IMR-90 (cell line): ENCODE data around the gene CYP11A1. TPM values are rescaled to one million over a fixed set of nuclear protein-coding genes. Genes with fewer than 3 reads are reported as not detected.

ENCODE experiments used
- ATAC-seq: fragments of 200-7000 bp; cut with Tn5 transposase; 2 replicates; pipeline ENCODE4 v1.9.1; 2020; ENCODE audit warnings: low read depth, mild to moderate bottlenecking, moderate library complexity
- BruUV-seq: library from RNA; stranded (reverse); fragments of 400-500 nt; replicated peaks from 2 replicates; lab custom pipeline; 2021; lab: Mats Ljungman, UMichigan
- CTCF ChIA-PET: fragments of 300-600 bp; formaldehyde crosslinking; extraction: SDS; loops from one replicate; lab custom pipeline; 2021; ENCODE audit warnings: antibody characterized with exemption; lab: Yijun Ruan, JAX
- POLR2A ChIA-PET: fragments of 300-600 bp; sonication (Branson Sonifier 250); formaldehyde crosslinking; loops from one replicate; lab custom pipeline; 2022; ENCODE audit warnings: antibody characterized with exemption; ENCODE audit not compliant: unreplicated experiment; lab: Charles Lee
- DNase-seq: peaks from one replicate; pipeline ENCODE4 v3.0.0; 2013
- H2AFZ ChIP-seq: replicated peaks from 2 replicates; pipeline ENCODE3; 2013; ENCODE audit warnings: low read length, mild to moderate bottlenecking; ENCODE audit not compliant: poor library complexity
- H2AK5ac ChIP-seq: 2 replicates; pipeline ENCODE4 v1.6.1; 2013; ENCODE audit warnings: low read depth, low read length, inconsistent platforms
- H2AK9ac ChIP-seq: replicated peaks from 2 replicates; pipeline ENCODE3; 2013; ENCODE audit warnings: mild to moderate bottlenecking, low read depth, low read length, moderate library complexity; ENCODE audit not compliant: poor library complexity
- H2BK120ac ChIP-seq: 2 replicates; pipeline ENCODE4 v1.6.1; 2013; ENCODE audit warnings: low read depth, low read length, inconsistent platforms
- H2BK15ac ChIP-seq: 3 replicates; pipeline ENCODE4 v1.6.1; 2013; ENCODE audit warnings: low read depth, low read length, inconsistent platforms
- H2BK20ac ChIP-seq: 2 replicates; pipeline ENCODE4 v1.6.1; 2013; ENCODE audit warnings: low read depth, mild to moderate bottlenecking, inconsistent platforms, low read length, moderate library complexity
- H2BK5ac ChIP-seq: 2 replicates; pipeline ENCODE4 v1.6.1; 2013; ENCODE audit warnings: mild to moderate bottlenecking, low read depth, low read length, inconsistent platforms; ENCODE audit not compliant: poor library complexity, severe bottlenecking
- H3K14ac ChIP-seq: replicated peaks from 2 replicates; pipeline ENCODE4 v1.6.1; 2013; ENCODE audit warnings: low read depth, low read length, inconsistent platforms
- H3K18ac ChIP-seq: 2 replicates; pipeline ENCODE4 v1.6.1; 2013; ENCODE audit warnings: low read depth, low read length, control low read depth
- H3K23ac ChIP-seq: 2 replicates; pipeline ENCODE4 v1.6.1; 2013; ENCODE audit warnings: low read depth, low read length, inconsistent platforms
- H3K27ac ChIP-seq: 2 replicates; pipeline ENCODE4 v1.5.1; 2013; ENCODE audit warnings: mild to moderate bottlenecking, control low read depth, low read length; ENCODE audit not compliant: insufficient read depth
- H3K27me3 ChIP-seq: 2 replicates; pipeline ENCODE4 v1.6.1; 2013; ENCODE audit warnings: low read length; ENCODE audit not compliant: control insufficient read depth, insufficient read depth
- H3K36me3 ChIP-seq: 2 replicates; pipeline ENCODE4 v1.6.1; 2013; ENCODE audit warnings: low read length, mixed read lengths; ENCODE audit not compliant: control insufficient read depth, insufficient read depth
- H3K4ac ChIP-seq: 2 replicates; pipeline ENCODE4 v1.6.1; 2013; ENCODE audit warnings: low read depth, low read length, inconsistent platforms
- H3K4me1 ChIP-seq: 2 replicates; pipeline ENCODE4 v1.6.1; 2013; ENCODE audit warnings: low read length, mixed read lengths; ENCODE audit not compliant: control insufficient read depth, insufficient read depth
- H3K4me2 ChIP-seq: 2 replicates; pipeline ENCODE4 v1.6.1; 2013; ENCODE audit warnings: low read depth, mild to moderate bottlenecking, control low read depth, low read length, moderate library complexity
- H3K4me3 ChIP-seq: 2 replicates; pipeline ENCODE4 v1.5.1; 2013; ENCODE audit warnings: low read depth, mild to moderate bottlenecking, control low read depth, low read length, moderate library complexity; ENCODE audit not compliant: insufficient read depth
- H3K56ac ChIP-seq: 2 replicates; pipeline ENCODE4 v1.6.1; 2013; ENCODE audit warnings: low read length, inconsistent platforms; ENCODE audit not compliant: insufficient read depth; ENCODE audit errors: extremely low read depth
- H3K79me1 ChIP-seq, 2 experiments: 2 replicates each; pipeline ENCODE4 v1.6.1; 2013; ENCODE audit warnings: low read length in 2 of 2, inconsistent platforms in 1 of 2, low read depth in 1 of 2
- H3K9ac ChIP-seq: 2 replicates; pipeline ENCODE4 v1.6.1; 2013; ENCODE audit warnings: low read depth, low read length, control low read depth
- H3K9me1 ChIP-seq: 2 replicates; pipeline ENCODE4 v1.6.1; 2013; ENCODE audit warnings: low read length, inconsistent platforms; ENCODE audit not compliant: insufficient read depth
- H3K9me3 ChIP-seq: 2 replicates; pipeline ENCODE4 v1.6.1; 2013; ENCODE audit warnings: low read length; ENCODE audit not compliant: control insufficient read depth, insufficient read depth
- H4K20me1 ChIP-seq: 2 replicates; pipeline ENCODE4 v1.6.1; 2013; ENCODE audit warnings: low read length, inconsistent platforms; ENCODE audit not compliant: insufficient read depth
- H4K5ac ChIP-seq: 2 replicates; pipeline ENCODE4 v1.6.1; 2013; ENCODE audit warnings: mild to moderate bottlenecking, low read depth, low read length, control low read depth
- H4K8ac ChIP-seq, 2 experiments: 2 replicates each; pipeline ENCODE4 v1.6.1; 2013; ENCODE audit warnings: low read depth in 2 of 2, low read length in 2 of 2, control low read depth in 1 of 2, inconsistent platforms in 1 of 2
- H4K91ac ChIP-seq: 2 replicates; pipeline ENCODE4 v1.6.1; 2013; ENCODE audit warnings: low read depth, low read length, inconsistent platforms; ENCODE audit not compliant: insufficient read depth
- BHLHE40 ChIP-seq: fragments of 150-350 bp; IDR thresholded peaks from 2 replicates; pipeline ENCODE4 v1.6.1; 2016; ENCODE audit warnings: mild to moderate bottlenecking, low read depth, low read length
- CEBPB ChIP-seq: IDR thresholded peaks from 2 replicates; pipeline ENCODE4 v1.6.1; 2012; ENCODE audit warnings: low read depth, low read length, improper control_type of control experiment
- CHD1 ChIP-seq: IDR thresholded peaks from 2 replicates; pipeline ENCODE4 v1.6.1; 2012; ENCODE audit warnings: low read depth, low read length, improper control_type of control experiment
- FOS ChIP-seq: fragments of 150-350 bp; IDR thresholded peaks from 2 replicates; pipeline ENCODE4 v1.6.1; 2016; ENCODE audit warnings: low read depth, low read length
- MAFK ChIP-seq: IDR thresholded peaks from 2 replicates; pipeline ENCODE4 v1.6.1; 2012; ENCODE audit warnings: low read depth, low read length, improper control_type of control experiment
- MAZ ChIP-seq: IDR thresholded peaks from 2 replicates; pipeline ENCODE4 v1.6.1; 2012; ENCODE audit warnings: low read depth, mild to moderate bottlenecking, low read length, improper control_type of control experiment, moderate library complexity, borderline replicate concordance
- MXI1 ChIP-seq: IDR thresholded peaks from 2 replicates; pipeline ENCODE4 v1.6.1; 2012; ENCODE audit warnings: low read depth, mild to moderate bottlenecking, low read length, moderate library complexity, borderline replicate concordance
- NFE2L2 ChIP-seq: fragments of 150-350 bp; IDR thresholded peaks from 2 replicates; pipeline ENCODE4 v1.6.1; 2016; ENCODE audit warnings: low read depth, mild to moderate bottlenecking, low read length
- POLR2A ChIP-seq: IDR thresholded peaks from 2 replicates; pipeline ENCODE4 v1.6.1; 2012; ENCODE audit warnings: mild to moderate bottlenecking, low read depth, low read length
- RAD21 ChIP-seq: IDR thresholded peaks from 2 replicates; pipeline ENCODE4 v1.6.1; 2012; ENCODE audit warnings: low read length, improper control_type of control experiment
- RCOR1 ChIP-seq: IDR thresholded peaks from 2 replicates; pipeline ENCODE4 v1.6.1; 2012; ENCODE audit warnings: mild to moderate bottlenecking, low read length, improper control_type of control experiment; ENCODE audit not compliant: insufficient replicate concordance
- RFX5 ChIP-seq: IDR thresholded peaks from 2 replicates; pipeline ENCODE4 v1.8.0; 2012; ENCODE audit warnings: low read depth, mild to moderate bottlenecking, low read length, moderate library complexity
- SMC3 ChIP-seq: fragments of 150-350 bp; IDR thresholded peaks from 2 replicates; pipeline ENCODE4 v1.6.1; 2016; ENCODE audit warnings: low read depth, mild to moderate bottlenecking, antibody characterized with exemption, low read length, moderate library complexity
- WGBS, 2 experiments: methylation state at CpG; one replicate each; pipeline versions ENCODE4 v1.1.5 to v1.1.7; 2013; ENCODE audit warnings: missing lambda C conversion rate in 2 of 2; ENCODE audit not compliant: insufficient read length in 1 of 2; ENCODE audit errors: extremely low coverage in 2 of 2; 5-methylcytosine and 5-hydroxymethylcytosine counted together
- dilution Hi-C: fragments of 300-500 bp; cut with HindIII; formaldehyde crosslinking; loops from one replicate; pipeline ENCODE4 v1.14.3; 2018; ENCODE audit warnings: low sequenced_read_pairs; ENCODE audit not compliant: unreplicated experiment
- in situ Hi-C: fragments of 300-500 bp; cut with MboI; formaldehyde crosslinking; loops from 3 replicates; pipeline ENCODE4 v1.14.3; 2019; ENCODE audit warnings: low sequenced_read_pairs, inconsistent platforms, mixed read lengths
- intact Hi-C: fragments of 100-400 bp; cut with micrococcal nuclease; formaldehyde crosslinking; loops from 2 replicates; pipeline ENCODE4 v1.10.0; 2022
- polyA plus RNA-seq, 3 experiments: library from polyadenylated mRNA; depleted of rRNA; stranded (reverse); fragments of >200 nt; gene quantifications; 2 replicates each; pipeline ENCODE4 v1.2.3, GENCODE V29; 2012; ENCODE audit warnings: low replicate concordance in 1 of 3
- total RNA-seq: library from RNA; depleted of rRNA; stranded (reverse); fragments of >200 nt; gene quantifications from 2 replicates; pipeline ENCODE4 v1.2.3, GENCODE V29; 2012
- TF ChIP-seq, protein P1 (sequence below): fragments of 150-350 bp; IDR thresholded peaks from 2 replicates; pipeline ENCODE4 v1.6.1; 2017; ENCODE audit warnings: mild to moderate bottlenecking, antibody characterized with exemption, low read length, low read depth
- TF ChIP-seq, protein P2 (sequence below): fragments of 150-350 bp; IDR thresholded peaks from 2 replicates; pipeline ENCODE4 v1.6.1; 2016; ENCODE audit warnings: low read depth, mild to moderate bottlenecking, low read length, moderate library complexity, borderline replicate concordance
- TF ChIP-seq, protein P3 (sequence below): conservative IDR thresholded peaks from 2 replicates; pipeline ENCODE4 v1.5.1; 2012; ENCODE audit warnings: mild to moderate bottlenecking, low read depth, low read length, improper control_type of control experiment

Gene CYP11A1
- total and polyA plus RNA-seq, 2 of the 4 experiments (the other 2 are of a cell fraction): 0.18 to 0.50 TPM

GRCh38 chr15:74293021-74293810 lies 74.2 kb downstream of the CYP11A1 start:
- dilution Hi-C loops (no loop called here), in situ Hi-C loops (no loop called here), intact Hi-C loops (no loop called here)
- Histone ChIP-seq H2AK5ac (no peak overlapping the region), H2AFZ (no peak overlapping the region), H3K4me2 (no peak overlapping the region), H3K27me3 (peaks cover 31% of the 10 kb centered on the region), H3K36me3 (no peaks in the 10 kb centered on the region), H3K79me1 (no peaks in the 10 kb centered on the region), H3K18ac (no peak overlapping the region), H2BK120ac (no peak overlapping the region), H2BK20ac (no peak overlapping the region), H4K8ac (no peak overlapping the region), H3K4ac (no peak overlapping the region), H2BK5ac (no peak overlapping the region), H3K4me1 (no peaks in the 10 kb centered on the region), H3K27ac (no peak overlapping the region), H4K5ac (no peak overlapping the region), H3K9ac (no peak overlapping the region), H3K4me3 (no peak overlapping the region), H2AK9ac (no peak overlapping the region), H3K56ac (no peak overlapping the region), H3K9me1 (no peaks in the 10 kb centered on the region), H3K14ac (no peak overlapping the region), H2BK15ac (no peak overlapping the region), H4K20me1 (no peaks in the 10 kb centered on the region), H3K23ac (no peak overlapping the region), H3K9me3 (no peaks in the 10 kb centered on the region), H4K91ac (no peak overlapping the region)
- TF ChIP-seq, protein P1, sequence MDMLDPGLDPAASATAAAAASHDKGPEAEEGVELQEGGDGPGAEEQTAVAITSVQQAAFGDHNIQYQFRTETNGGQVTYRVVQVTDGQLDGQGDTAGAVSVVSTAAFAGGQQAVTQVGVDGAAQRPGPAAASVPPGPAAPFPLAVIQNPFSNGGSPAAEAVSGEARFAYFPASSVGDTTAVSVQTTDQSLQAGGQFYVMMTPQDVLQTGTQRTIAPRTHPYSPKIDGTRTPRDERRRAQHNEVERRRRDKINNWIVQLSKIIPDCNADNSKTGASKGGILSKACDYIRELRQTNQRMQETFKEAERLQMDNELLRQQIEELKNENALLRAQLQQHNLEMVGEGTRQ: no peak
- TF ChIP-seq POLR2A (no peak), MAZ (no peak), RCOR1 (no peak), FOS (no peak), BHLHE40 (no peak), CHD1 (no peak), MAFK (no peak), NFE2L2 (no peak), RFX5 (no peak), MXI1 (no peak), SMC3 (no peak), RAD21 (no peak), CEBPB (no peak)
- TF ChIP-seq, protein P2, sequence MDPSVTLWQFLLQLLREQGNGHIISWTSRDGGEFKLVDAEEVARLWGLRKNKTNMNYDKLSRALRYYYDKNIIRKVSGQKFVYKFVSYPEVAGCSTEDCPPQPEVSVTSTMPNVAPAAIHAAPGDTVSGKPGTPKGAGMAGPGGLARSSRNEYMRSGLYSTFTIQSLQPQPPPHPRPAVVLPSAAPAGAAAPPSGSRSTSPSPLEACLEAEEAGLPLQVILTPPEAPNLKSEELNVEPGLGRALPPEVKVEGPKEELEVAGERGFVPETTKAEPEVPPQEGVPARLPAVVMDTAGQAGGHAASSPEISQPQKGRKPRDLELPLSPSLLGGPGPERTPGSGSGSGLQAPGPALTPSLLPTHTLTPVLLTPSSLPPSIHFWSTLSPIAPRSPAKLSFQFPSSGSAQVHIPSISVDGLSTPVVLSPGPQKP: no peak
- TF ChIP-seq, protein P3, sequence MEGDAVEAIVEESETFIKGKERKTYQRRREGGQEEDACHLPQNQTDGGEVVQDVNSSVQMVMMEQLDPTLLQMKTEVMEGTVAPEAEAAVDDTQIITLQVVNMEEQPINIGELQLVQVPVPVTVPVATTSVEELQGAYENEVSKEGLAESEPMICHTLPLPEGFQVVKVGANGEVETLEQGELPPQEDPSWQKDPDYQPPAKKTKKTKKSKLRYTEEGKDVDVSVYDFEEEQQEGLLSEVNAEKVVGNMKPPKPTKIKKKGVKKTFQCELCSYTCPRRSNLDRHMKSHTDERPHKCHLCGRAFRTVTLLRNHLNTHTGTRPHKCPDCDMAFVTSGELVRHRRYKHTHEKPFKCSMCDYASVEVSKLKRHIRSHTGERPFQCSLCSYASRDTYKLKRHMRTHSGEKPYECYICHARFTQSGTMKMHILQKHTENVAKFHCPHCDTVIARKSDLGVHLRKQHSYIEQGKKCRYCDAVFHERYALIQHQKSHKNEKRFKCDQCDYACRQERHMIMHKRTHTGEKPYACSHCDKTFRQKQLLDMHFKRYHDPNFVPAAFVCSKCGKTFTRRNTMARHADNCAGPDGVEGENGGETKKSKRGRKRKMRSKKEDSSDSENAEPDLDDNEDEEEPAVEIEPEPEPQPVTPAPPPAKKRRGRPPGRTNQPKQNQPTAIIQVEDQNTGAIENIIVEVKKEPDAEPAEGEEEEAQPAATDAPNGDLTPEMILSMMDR: no peak
- ATAC-seq (no peak), DNase-seq (no peak)
- CTCF ChIA-PET: no interaction called here
- WGBS, 2 experiments: 33% methylated on average over 1 of the region's 3 CpGs; no CpG with 5 or more reads in 1 of the 2 experiments
- BruUV-seq: no TSS peak
- POLR2A ChIA-PET: no interaction called here
